GM21515 (cell line): Measurements from ENCODE around the gene ABAT.
"Not testable (repeated sequence)": the region's sequence is repeated elsewhere in the genome, so short reads cannot be mapped to it uniquely, and the experiment has no call there.

Experiments
- ATAC-seq: cut with Tn5 transposase; IDR thresholded peaks from one replicate; pipeline ENCODE4 v1.9.1; 2021; ENCODE audit not compliant: unreplicated experiment

Gene ABAT

DNA sequence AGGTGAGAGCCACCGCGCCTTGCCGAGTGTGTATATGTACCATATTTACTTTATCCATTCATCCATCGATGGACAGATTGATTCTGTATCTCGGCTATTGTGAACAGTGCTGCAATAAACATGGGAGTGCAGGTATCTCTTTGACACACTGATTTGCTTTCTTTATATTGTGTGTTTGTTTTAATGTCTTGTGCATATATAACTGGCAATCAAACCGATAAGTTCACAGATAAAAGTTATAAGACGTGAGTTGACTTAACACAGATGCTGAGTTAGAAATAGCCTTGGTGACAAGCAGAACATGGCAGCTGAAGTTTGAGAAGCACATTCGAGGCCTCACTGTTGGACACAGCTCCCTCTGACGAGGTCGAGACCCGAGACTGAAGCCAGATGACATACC, 99.8 kb downstream of the ABAT start:
- no peak for ATAC-seq

DNA sequence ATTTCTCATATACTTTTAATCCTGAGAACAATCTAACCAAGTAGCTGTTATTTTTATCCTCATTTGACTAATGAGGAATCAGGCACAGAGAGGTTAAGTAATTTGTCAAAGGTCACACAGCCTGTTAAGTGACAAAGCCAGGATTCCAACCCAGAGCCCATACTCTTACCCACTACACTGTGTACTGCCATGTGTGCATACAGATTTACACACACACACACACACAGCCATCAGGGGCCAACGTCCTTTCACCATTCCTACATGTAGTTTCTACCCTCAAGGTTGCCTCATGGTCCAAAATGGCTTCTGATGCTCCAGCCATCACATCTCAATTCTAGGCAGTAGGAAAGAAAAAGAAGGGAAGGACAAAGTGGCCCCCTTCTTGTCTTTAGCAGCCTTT, 100.9 kb downstream of the ABAT start:
- ATAC-seq: no peak

DNA sequence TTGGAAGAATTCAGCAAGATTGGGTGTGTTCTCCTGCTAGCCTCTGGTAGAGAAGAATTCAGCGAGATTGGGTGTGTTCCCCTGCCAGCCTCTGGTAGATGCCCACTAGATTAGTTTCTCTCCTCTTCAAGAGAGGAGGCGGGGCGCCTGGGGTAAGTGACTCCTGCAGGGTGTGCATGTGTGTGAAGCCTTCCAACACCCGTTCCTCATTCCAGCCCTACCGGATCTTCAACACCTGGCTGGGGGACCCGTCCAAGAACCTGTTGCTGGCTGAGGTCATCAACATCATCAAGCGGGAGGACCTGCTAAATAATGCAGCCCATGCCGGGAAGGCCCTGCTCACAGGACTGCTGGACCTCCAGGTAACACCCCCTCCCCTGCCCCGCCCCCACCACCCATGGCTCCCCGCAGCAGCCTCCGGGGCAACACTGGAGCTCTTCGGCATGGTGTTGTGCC, 101.7 kb downstream of the ABAT start:
- ATAC-seq: no peak

DNA sequence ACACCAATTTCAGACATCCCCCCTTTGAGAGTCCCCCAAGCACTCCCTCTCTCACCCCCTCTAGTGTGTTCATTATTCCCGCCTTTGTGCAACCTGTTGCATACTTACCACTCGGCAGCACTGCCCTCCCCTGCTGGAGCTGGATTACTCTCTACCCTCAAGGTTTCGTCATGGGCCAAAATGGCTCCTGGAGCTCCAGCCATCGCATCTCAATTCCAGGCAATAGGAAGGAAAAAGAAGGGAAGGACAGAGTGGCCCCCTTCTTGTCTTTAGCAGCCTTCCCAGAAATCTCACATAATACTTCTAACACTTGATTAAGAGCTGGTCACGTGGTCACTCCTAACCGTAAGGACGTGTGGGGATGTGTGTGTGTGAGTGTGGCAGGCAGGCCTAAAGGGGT, 102.8 kb downstream of the ABAT start:
- ATAC-seq: no peak

DNA sequence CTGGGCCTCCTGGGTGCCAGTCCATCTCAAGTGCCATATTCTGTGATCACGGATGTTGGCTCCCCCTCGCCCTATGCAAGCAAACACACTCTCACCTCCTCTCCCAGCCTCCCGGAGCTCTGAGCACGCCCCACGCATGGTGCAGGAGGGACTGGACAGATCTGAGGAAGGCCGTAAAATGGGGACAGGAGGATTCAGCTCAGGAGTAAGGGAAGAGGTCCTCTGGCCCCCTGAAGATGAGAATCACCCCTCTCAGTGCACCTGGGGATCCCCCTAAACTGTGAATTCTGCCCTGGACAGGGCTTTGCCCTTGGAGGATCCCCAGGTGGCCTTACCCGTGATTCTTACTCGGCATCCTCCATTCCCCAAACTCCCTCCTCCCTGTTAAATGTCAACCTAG, 107.4 kb downstream of the ABAT start:
- ATAC-seq: no peak

DNA sequence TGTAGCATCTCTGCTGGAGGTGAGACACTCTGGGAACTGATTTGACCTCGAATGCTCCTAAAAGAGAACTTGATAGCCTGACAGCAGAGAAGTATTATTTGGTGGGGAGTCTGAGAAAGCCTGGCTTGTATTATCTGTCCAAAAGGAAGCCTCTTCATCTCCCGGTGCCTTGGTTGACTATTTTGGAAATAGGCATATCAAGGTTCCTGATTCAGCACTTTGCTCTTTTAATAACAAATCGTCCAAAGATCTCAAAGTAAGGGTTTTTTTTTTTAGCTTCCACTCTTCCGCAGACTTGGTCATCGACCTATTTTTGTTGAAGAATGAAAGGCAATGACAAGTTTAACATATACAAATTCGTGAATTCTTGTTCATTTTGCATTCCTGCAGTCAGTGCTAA, 108.3 kb downstream of the ABAT start:
- no peak for ATAC-seq

DNA sequence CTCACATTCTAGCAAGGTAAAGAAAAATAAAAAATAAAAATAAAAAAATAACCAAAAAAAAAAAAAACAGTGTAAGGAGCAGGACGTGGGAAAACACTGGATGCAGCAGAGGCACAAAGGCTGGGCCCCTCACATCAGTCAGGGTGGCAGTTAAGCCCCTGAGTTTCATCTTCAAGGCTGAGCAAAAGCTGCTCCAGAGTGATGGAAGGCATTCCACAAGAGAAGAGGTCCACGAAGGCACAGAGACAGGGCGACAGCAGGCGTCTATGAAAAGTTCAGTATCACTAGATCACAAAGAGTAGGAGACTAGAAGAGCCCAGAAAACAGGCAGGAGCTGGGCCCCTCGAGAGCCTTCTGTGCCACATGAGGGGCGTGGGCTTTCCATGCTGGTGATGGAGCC, 111.0 kb downstream of the ABAT start:
- ATAC-seq: no peak

DNA sequence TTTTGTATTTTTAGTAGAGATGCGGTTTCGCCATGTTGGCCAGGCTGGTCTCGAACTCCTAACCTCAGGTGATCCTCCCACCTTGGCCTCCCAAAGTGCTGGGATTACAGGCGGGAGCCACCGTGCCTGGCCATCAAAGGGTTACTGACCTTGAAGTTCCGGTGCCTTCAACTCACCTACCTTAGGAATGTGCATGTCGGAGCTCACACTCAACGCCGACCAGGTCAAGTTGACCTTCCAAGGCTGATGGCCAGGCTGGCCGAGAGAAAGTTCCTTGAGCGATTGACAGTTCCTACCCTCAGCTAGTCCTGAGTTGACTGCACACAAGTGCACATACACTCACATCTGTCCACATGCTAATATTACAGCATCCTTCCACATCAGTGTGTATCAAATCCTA, 111.9 kb downstream of the ABAT start:
- ATAC-seq: not testable (repeated sequence)

DNA sequence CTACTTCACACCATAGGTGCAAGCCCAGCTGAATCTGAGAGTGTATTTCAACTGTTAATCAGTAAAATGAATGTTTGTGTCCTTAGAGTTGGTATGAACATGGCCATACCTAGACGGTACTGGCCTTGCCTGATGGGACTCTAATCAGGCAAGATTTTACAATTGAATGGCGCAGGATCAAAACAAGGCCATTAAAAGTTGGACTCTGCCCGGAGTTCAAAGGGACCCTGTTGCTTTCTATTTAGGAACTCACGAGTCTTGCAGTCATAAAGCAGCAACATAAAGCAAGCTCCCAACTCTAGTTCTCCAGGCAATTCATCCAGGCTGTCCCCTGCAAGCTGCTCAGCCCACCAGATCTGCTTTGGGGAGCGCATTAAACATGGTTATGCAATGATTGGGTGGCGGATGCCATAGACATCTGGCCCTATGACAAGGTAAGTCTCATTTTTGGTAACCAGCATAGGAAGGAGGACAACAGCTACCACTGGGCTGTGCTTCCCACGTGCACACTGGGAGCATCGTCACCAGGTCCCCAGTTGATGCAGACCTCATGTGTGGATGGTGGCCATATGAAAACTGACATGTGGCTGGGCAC, 114.3 kb downstream of the ABAT start:
- ATAC-seq: no peak

DNA sequence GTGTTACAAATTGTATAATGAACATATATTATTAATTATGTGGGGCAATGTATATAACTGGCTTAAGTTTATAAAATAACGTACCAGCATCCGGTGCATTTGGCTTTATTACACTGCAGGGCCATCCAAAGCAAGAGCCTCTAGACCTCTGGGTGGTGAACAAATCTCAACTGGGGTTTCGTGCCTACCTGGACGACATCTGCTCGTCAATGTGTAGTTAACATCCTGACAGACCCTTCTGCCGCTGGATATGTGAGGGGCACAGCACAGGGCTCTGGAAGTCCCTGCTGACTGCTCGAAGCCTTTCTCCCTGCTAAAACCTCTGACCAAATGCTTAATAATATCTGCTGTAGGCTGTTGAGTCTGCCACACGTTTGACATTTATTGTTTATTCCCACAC, 120.7 kb downstream of the ABAT start:
- ATAC-seq: no peak

DNA sequence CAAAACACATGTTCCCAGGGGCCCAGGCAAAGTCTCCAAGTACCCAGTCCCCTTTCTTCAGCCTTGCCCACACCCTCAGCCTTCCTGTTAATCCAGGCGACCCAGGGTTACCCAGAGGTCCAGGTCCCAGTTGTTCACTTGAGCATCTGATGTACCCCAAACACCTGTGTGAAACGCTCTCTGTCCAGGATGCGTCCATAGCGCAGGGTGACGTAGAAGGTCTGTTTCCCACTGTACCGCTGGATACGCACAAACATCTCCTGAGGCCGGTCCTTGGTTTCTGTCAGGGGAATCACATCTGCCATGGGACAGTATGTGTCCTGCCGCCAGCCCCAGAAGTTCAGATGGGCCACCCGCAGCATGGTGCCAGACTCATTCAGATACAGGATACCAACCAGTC, 121.4 kb downstream of the ABAT start:
- no peak for ATAC-seq

DNA sequence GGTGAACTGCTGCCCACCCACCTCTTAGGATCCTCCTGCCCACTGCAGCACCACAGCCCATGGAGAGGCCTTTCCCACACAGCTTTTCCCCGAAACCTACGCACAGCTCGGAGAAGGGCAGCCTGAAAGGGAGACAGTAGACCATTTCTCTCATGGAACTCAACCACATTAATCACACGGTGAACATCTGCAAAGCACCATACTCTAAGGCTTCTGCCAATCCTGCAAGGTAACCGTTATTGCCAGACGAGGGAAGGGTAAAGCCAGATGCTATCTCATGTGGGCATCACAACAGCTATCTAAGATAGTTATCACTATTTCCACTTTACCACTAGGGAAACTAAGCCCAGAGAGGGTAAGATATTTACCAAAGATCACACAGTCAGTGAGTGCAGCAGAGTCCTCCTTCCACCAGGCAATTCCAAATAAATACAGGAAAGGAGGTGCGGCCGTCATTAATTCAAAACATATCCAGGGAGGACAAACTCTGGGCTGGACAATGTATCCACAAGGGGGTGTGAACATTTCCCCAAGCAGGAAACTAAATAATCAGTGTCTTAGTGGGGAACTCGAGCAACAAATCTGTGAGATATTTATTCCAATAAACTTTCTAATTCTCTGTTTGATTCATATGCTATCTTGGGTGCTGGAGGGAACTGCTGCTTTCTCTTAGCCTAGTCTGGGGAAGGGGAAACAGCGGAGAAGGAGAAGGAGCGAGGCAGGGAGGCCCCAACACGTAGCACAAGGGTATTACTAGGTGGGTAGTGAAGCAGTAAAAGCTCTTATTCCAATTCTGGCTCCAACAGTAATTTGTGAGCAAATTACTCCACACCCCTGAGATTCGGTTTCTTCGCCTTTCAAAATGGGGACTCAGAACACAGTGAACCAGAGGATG, 122.3 kb downstream of the ABAT start:
- no peak for ATAC-seq

DNA sequence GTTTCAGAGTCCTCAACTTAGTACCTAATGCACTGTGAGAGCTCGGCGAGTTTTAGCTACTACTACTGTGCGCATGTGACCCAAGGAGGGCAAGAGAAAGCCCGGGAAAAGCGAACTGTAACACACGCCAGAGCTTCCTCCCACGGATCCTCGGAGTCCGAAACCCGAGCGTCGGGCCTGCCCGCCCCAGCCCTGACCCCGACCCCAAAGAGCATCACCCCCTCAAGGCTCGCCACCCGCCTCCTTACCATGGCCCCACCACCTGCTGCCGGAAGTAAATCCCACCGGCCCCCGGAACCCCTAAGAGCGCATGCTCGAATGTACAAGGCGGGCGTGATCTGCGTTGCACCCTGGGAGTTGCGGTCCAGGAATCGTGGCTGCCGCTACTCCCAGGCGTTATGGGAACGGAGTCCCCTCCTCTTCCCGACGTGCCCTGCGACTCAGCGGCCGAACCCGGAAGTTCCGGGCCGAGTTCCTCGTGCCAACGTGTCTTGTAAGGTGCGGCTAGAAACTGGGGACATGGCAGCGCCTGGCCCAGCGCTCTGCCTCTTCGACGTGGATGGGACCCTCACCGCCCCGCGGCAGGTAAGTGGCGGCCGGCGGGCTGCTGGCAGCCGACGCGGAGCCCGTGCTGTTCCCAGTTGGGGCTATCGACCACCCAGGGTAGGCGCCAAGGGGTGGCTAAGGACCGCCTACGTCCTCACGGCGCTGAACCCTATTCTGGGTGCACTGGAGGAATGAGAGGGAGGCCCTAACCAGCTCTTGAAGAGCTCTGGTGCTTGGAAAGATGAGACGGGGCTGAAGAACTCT, 123.2 kb downstream of the ABAT start, which contains the start of the genes PMM2 and TMEM186:
PMM2 (plus strand) TSS at position 476 of the 810 bp plus-strand sequence; CDS start at position 520, 44 bp downstream.
TMEM186 (minus strand) TSS at position 276 of the 810 bp plus-strand sequence; CDS start at position 251, 25 bp downstream.
- peak; percentile 95 for ATAC-seq

DNA sequence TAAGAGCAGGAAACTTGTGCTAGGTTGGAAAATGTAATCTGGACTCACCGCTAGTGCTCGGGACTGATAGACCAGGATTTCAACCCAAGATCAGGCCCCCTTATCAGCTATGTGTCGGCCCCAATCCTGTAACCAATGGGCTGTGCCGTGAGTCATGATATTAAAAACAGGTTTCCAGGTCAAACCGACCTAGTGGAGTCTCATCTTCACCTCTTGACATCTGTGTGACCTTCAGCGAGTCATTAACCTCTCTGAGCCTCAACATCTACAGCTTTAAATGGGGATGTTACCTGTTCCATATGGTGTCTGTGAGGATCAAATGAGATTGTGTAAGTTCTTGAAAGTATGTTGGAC, 123.7 kb downstream of the ABAT start:
- peak; percentile 0 for ATAC-seq

DNA sequence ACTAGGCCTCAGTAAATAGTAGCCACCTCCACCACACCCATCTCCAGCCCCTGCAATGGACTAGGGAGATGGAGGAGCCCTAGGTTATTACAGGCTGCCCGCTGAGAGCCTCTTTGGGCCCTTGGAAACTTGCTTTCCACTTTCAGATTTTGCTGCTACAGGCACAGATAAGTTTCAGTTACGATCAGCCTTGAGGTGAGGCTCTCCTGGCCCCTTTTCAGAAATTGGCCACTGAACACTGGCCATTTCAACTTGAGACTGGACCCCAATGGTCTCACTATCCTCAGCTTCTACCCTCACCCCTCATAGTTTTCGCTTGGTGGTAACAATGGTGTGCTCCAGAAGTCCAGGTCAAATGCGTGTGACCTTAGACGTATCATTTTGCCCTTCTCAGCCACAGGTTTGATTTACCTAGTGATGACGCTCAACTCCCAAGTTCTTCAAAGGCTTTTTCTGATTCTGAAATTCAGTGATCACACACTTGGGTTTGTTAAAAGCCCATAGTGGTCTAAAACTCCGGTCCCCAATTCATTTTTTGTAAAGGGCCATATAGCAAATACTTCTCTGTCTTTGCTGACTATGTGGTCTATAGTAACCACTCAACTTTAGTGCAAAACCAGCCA, 124.2 kb downstream of the ABAT start:
- ATAC-seq: no peak

DNA sequence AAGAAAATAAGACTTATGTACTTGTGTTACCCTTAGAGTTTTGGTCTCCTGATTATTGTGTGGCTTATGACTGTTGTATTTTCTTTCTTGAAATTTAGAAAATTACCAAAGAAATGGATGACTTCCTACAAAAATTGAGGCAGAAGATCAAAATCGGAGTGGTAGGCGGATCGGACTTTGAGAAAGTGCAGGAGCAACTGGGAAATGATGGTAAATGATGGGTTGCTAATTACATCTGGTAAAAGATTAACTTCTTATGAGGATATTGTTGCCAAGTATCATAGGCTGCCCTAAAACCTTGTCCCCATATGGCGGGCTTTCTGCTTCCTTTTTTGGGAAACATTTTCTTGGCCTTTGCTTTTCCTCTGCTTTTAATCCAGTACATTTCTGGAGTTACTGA, 127.3 kb downstream of the ABAT start:
- no peak for ATAC-seq

DNA sequence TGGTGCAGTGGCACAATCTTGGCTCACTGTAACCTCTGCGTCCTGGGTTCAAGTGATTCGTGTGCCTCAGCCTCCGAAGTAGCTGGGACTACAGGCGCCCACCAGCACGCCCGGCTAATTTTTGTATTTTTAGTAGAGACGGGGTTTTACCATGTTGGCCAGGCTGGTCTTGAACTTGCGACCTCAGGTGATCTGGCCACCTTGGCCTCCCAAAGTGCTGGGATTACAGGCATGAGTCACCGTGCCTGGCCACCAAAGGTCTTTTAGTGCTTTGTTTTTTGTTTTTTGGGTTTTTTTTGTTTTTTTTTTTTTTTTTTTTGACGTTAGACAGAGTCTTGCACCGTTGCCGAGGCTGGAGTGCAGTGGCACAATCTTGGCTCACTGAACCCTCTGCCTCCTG, 129.3 kb downstream of the ABAT start:
- ATAC-seq: not testable (repeated sequence)

DNA sequence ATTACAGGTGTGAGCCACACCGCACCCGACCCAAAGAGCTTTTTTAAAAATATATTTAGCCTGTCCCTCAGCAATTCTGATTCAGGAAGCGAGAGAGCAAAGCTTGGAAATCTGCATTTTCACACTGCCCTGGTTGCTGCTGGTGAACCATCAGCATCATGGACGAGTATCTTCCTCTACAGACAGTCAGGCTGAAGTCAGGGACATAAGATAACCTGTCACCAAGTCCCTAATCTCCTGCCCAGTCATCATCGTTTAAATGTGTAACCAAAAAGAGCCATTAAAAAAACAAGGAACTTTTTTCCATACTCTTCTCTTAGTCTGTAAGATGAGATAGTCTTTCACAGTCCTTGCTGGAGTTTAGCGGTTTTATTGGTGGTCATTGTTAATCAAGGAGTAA, 129.9 kb downstream of the ABAT start:
- no peak for ATAC-seq

DNA sequence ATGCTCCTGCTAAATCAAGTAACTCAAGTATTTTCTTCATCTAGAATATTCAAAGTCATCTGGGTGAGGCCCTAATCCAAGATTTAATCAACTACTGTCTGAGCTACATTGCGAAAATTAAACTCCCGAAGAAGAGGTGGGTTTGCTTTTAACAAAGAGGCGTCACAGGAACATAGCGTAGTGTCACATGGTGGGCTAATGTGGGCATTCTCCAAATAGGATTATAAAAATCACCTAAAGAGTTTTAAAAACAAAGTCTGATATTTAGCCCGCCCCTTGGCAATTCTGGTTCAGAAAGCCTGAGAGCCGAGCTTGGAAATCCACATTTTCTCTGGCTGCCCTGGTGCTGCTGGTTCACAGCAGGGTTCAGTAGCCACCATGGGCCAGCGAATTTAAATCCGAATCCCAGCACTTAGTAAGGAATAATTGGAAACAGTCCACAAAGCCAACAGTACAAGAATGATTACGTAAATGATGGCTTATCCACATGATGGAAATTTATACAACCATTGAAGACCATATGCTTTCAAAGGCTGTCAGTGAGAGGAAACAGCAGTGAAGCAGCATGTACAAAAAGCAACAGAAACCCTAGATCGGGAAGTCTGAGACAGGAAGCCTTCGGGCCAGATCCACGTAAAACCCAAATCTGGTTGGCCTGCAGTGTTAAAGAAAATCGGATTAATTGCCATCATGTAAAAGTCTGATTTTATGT, 132.0 kb downstream of the ABAT start:
- ATAC-seq: no peak

DNA sequence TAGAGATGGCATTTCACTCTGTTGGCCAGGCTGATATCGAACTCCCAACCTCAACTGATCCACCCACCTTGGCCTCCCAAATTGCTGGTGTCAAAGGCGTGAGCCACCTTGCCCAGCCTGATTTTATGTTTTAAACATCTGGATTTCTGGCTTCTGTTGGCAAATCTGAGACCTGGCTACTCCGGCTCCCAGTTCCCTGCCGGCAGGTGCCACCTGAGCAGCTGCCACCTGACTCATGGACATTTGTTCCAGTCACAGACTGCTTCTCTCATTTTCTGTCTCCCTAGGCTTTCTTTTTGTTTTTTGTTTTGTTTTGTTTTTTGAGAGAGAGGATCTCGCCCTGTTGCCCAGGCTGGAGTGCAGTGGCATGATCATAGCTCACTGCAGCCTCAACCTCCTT, 132.8 kb downstream of the ABAT start:
- ATAC-seq: no peak
